GM23338 (cell line): ENCODE results near the gene TRAPPC14. TPM values are rescaled to one million over a fixed set of nuclear protein-coding genes. Genes with fewer than 3 reads are reported as not detected.

Experiments used
- ATAC-seq: fragments of 200-7000 bp; cut with Tn5 transposase; 3 replicates; pipeline ENCODE4 v1.9.1; 2020
- DNase-seq: peaks from one replicate; pipeline ENCODE4 v3.0.0-alpha.2; 2015; ENCODE audit warnings: low spot score
- H2AFZ ChIP-seq: fragments of 200-600 bp; sonication (generic); 2 replicates; pipeline ENCODE4 v1.8.0; 2016; ENCODE audit warnings: antibody characterized with exemption, mild to moderate bottlenecking, moderate library complexity
- H3F3A ChIP-seq: fragments of 200-600 bp; sonication (generic); replicated peaks from 2 replicates; pipeline ENCODE4 v1.8.0; 2017; ENCODE audit warnings: antibody characterized with exemption, mixed run types, low read depth
- H3K27ac ChIP-seq: fragments of 200-600 bp; sonication (generic); 2 replicates; pipeline ENCODE4 v1.6.1; 2016; ENCODE audit warnings: low read depth
- H3K27me3 ChIP-seq: fragments of 200-600 bp; sonication (generic); 2 replicates; pipeline ENCODE4 v1.8.0; 2016; ENCODE audit warnings: mild to moderate bottlenecking, mixed run types, moderate library complexity; ENCODE audit not compliant: insufficient read depth
- H3K36me3 ChIP-seq: fragments of 200-600 bp; sonication (generic); 2 replicates; pipeline ENCODE4 v1.8.0; 2016; ENCODE audit warnings: mild to moderate bottlenecking; ENCODE audit not compliant: insufficient read depth
- H3K4me1 ChIP-seq: fragments of 200-600 bp; sonication (generic); 2 replicates; pipeline ENCODE4 v1.8.0; 2016; ENCODE audit warnings: mild to moderate bottlenecking, moderate library complexity; ENCODE audit not compliant: insufficient read depth
- H3K4me2 ChIP-seq: fragments of 200-600 bp; sonication (generic); 2 replicates; pipeline ENCODE4 v1.7.1; 2017; ENCODE audit warnings: mixed run types
- H3K4me3 ChIP-seq: fragments of 200-600 bp; sonication (generic); 2 replicates; pipeline ENCODE4 v1.6.1; 2016; ENCODE audit warnings: mixed run types
- H3K79me2 ChIP-seq: fragments of 200-600 bp; sonication (generic); replicated peaks from 2 replicates; pipeline ENCODE4 v1.8.0; 2017; ENCODE audit warnings: mild to moderate bottlenecking; ENCODE audit not compliant: insufficient read depth
- H3K9me2 ChIP-seq: fragments of 200-600 bp; sonication (generic); 2 replicates; pipeline ENCODE4 v1.8.0; 2017; ENCODE audit not compliant: insufficient read depth
- H4K20me1 ChIP-seq: fragments of 200-600 bp; sonication (generic); replicated peaks from 2 replicates; pipeline ENCODE4 v1.8.0; 2017; ENCODE audit warnings: mild to moderate bottlenecking; ENCODE audit not compliant: insufficient read depth
- H3K27ac Mint-ChIP-seq: 2 replicates; pipeline ENCODE4 v1.8.0; 2020; ENCODE audit warnings: inconsistent platforms, mild to moderate bottlenecking, moderate library complexity, mixed read lengths
- H3K27me3 Mint-ChIP-seq: 3 replicates; pipeline ENCODE4 v1.8.0; 2022; ENCODE audit warnings: low read depth, mild to moderate bottlenecking, moderate library complexity, mixed read lengths, inconsistent platforms; ENCODE audit not compliant: insufficient read depth, poor library complexity
- H3K36me3 Mint-ChIP-seq: 3 replicates; pipeline ENCODE4 v1.8.0; 2021; ENCODE audit warnings: low read depth, mild to moderate bottlenecking, inconsistent platforms, moderate library complexity, mixed read lengths
- H3K4me1 Mint-ChIP-seq: 3 replicates; pipeline ENCODE4 v1.8.0; 2020; ENCODE audit warnings: mild to moderate bottlenecking, inconsistent platforms, mixed read lengths
- H3K4me3 Mint-ChIP-seq: 3 replicates; pipeline ENCODE4 v1.8.0; 2021; ENCODE audit warnings: moderate library complexity, mild to moderate bottlenecking, inconsistent platforms, mixed read lengths
- H3K9me3 Mint-ChIP-seq: 3 replicates; pipeline ENCODE4 v1.8.0; 2020; ENCODE audit warnings: moderate library complexity, mild to moderate bottlenecking, inconsistent platforms, mixed read lengths
- CREB1 ChIP-seq: fragments of 250-450 bp; sonication (Bioruptor Pico); IDR thresholded peaks from 2 replicates; pipeline ENCODE4 v1.5.0; 2020; ENCODE audit warnings: low read depth, mild to moderate bottlenecking, moderate library complexity
- EZH2 ChIP-seq: fragments of 200-600 bp; sonication (generic); IDR thresholded peaks from one replicate; pipeline ENCODE4 v1.8.0; 2017; ENCODE audit warnings: antibody characterized with exemption, mild to moderate bottlenecking, low read depth; ENCODE audit not compliant: unreplicated experiment
- EZH2phosphoT487 ChIP-seq: fragments of 200-600 bp; sonication (generic); IDR thresholded peaks from one replicate; pipeline ENCODE4 v1.8.1; 2018; ENCODE audit warnings: antibody characterized with exemption; ENCODE audit not compliant: unreplicated experiment
- JUNB ChIP-seq: IDR thresholded peaks from one replicate; pipeline ENCODE4 v1.6.1; 2016; ENCODE audit warnings: antibody characterized with exemption; ENCODE audit not compliant: unreplicated experiment
- NANOG ChIP-seq: IDR thresholded peaks from 2 replicates; pipeline ENCODE4 v1.6.1; 2016; ENCODE audit warnings: antibody characterized with exemption, borderline replicate concordance
- POLR2AphosphoS5 ChIP-seq: IDR thresholded peaks from 2 replicates; pipeline ENCODE4 v1.6.1; 2016; ENCODE audit warnings: antibody characterized with exemption, low read depth
- REST ChIP-seq: IDR thresholded peaks from one replicate; pipeline ENCODE4 v1.6.1; 2018; ENCODE audit warnings: antibody characterized with exemption; ENCODE audit not compliant: unreplicated experiment
- STAT1 ChIP-seq: IDR thresholded peaks from one replicate; pipeline ENCODE4 v1.6.1; 2016; ENCODE audit warnings: antibody characterized with exemption; ENCODE audit not compliant: unreplicated experiment
- ZNF114 ChIP-seq: fragments of 250-450 bp; sonication (Bioruptor Pico); IDR thresholded peaks from 2 replicates; pipeline ENCODE4 v1.5.0; 2020; ENCODE audit warnings: mild to moderate bottlenecking, moderate library complexity
- ZNF331 ChIP-seq: fragments of 250-450 bp; sonication (Bioruptor Pico); IDR thresholded peaks from 2 replicates; pipeline ENCODE4 v1.5.0; 2020; ENCODE audit warnings: low read depth, mild to moderate bottlenecking, moderate library complexity
- ZNF462 ChIP-seq: fragments of 250-450 bp; sonication (Bioruptor Pico); IDR thresholded peaks from 2 replicates; pipeline ENCODE4 v1.5.0; 2020; ENCODE audit warnings: mild to moderate bottlenecking, moderate library complexity
- polyA plus RNA-seq: library from polyadenylated mRNA; unstranded; fragments of >200 nt; fragmentation: Nextera tagmentation; extraction: Ambion mirVana; gene quantifications from 2 replicates; pipeline ENCODE4 v1.2.1, GENCODE V29; 2016
- total RNA-seq: library from RNA; depleted of rRNA; stranded (reverse); fragments of >200 nt; shearing (Covaris generic); gene quantifications from 2 replicates; pipeline ENCODE4 v1.2.3, GENCODE V29; 2014
- TF ChIP-seq, protein P1 (sequence below), 2 experiments: fragments of 200-600 bp in 1 of 2; sonication (generic) in 1 of 2; conservative IDR thresholded peaks; 2 replicates each; pipeline versions ENCODE4 v1.5.1 to v1.6.1; 2016 to 2017; ENCODE audit warnings: antibody characterized with exemption in 2 of 2, low read depth in 2 of 2, mild to moderate bottlenecking in 2 of 2, moderate library complexity in 1 of 2
- TF ChIP-seq, protein P2 (sequence below): IDR thresholded peaks from 2 replicates; pipeline ENCODE4 v1.6.1; 2016; ENCODE audit warnings: antibody characterized with exemption

TRAPPC14 gene
- total and polyA plus RNA-seq, 2 experiments from 2014 or later = 9.3 to 15.7 TPM

- Histone ChIP-seq H3K36me3 (no peaks in the 10 kb centered on the region), H3K4me1 (peaks cover 7% of the 10 kb centered on the region; the same call in 1 of the 2 replicates), H2AFZ (no peak overlapping the region), H3K4me2 (no peak overlapping the region), H3K27me3 (no peaks in the 10 kb centered on the region), H3K79me2 (peaks cover 11% of the 10 kb centered on the region), H3K4me3 (no peak overlapping the region), H3F3A (peaks cover 39% of the 10 kb centered on the region), H4K20me1 (peaks cover 14% of the 10 kb centered on the region), H3K27ac (no peak overlapping the region), H3K9me2 (no peaks in the 10 kb centered on the region)
- no peak overlapping the region for H3K27ac Mint-ChIP-seq
- H3K27me3 Mint-ChIP-seq = peaks cover 25% of the 10 kb centered on the region
- peaks cover 30% of the 10 kb centered on the region for H3K4me1 Mint-ChIP-seq
- H3K36me3 Mint-ChIP-seq = peaks cover 56% of the 10 kb centered on the region
- H3K4me3 Mint-ChIP-seq = no peak overlapping the region; the same call in 2 of the 3 replicates
- TF ChIP-seq STAT1 = no peak
- TF ChIP-seq, protein P1, sequence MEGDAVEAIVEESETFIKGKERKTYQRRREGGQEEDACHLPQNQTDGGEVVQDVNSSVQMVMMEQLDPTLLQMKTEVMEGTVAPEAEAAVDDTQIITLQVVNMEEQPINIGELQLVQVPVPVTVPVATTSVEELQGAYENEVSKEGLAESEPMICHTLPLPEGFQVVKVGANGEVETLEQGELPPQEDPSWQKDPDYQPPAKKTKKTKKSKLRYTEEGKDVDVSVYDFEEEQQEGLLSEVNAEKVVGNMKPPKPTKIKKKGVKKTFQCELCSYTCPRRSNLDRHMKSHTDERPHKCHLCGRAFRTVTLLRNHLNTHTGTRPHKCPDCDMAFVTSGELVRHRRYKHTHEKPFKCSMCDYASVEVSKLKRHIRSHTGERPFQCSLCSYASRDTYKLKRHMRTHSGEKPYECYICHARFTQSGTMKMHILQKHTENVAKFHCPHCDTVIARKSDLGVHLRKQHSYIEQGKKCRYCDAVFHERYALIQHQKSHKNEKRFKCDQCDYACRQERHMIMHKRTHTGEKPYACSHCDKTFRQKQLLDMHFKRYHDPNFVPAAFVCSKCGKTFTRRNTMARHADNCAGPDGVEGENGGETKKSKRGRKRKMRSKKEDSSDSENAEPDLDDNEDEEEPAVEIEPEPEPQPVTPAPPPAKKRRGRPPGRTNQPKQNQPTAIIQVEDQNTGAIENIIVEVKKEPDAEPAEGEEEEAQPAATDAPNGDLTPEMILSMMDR (conservative IDR thresholded peaks at IDR 0.05; ENCODE audit: low read depth in 2 of 2) = no peak
- TF ChIP-seq EZH2 = no peak
- TF ChIP-seq EZH2phosphoT487 = no peak
- no peak for TF ChIP-seq NANOG
- TF ChIP-seq JUNB = no peak
- TF ChIP-seq REST = no peak
- TF ChIP-seq ZNF462 (CRISPR knock-in tag) = no peak
- TF ChIP-seq ZNF114 = no peak
- TF ChIP-seq, protein P2, sequence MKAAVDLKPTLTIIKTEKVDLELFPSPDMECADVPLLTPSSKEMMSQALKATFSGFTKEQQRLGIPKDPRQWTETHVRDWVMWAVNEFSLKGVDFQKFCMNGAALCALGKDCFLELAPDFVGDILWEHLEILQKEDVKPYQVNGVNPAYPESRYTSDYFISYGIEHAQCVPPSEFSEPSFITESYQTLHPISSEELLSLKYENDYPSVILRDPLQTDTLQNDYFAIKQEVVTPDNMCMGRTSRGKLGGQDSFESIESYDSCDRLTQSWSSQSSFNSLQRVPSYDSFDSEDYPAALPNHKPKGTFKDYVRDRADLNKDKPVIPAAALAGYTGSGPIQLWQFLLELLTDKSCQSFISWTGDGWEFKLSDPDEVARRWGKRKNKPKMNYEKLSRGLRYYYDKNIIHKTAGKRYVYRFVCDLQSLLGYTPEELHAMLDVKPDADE = no peak
- no peak for TF ChIP-seq ZNF331 (CRISPR knock-in tag)
- no peak for TF ChIP-seq CREB1
- TF ChIP-seq POLR2AphosphoS5 = no peak
- H3K9me3 Mint-ChIP-seq = no peaks in the 10 kb centered on the region
- DNase-seq (no peak), ATAC-seq (no peak)
Measured at GRCh38 chr7:100155553-100156317, 2.8 kb downstream of the TRAPPC14 start.
